ENCODE measurements around the gene PADI1.

GRCh38 chr1:17250601-17251000, 45.7 kb downstream of the PADI1 start:
- TF ChIP-seq POLR2A (IDR thresholded peaks at IDR 0.05; ENCODE audit: low read length) (no peak), GATA1 (IDR thresholded peaks at IDR 0.05; ENCODE audit: low read depth, low read length) (no peak)

All from erythroblast (primary cell).